ENCODE results near the gene C1orf159.

- TF ChIP-seq CTCF (IDR thresholded peaks at IDR 0.05; ENCODE audit: low read length), result no peak
- no peak for TF ChIP-seq EZH2phosphoT487 (IDR thresholded peaks at IDR 0.05; ENCODE audit: low read length)
Measured at GRCh38 chr1:1100296-1100695, 15.6 kb downstream of the C1orf159 start.
